Stimulated activated CD4-positive, alpha-beta T cell treated with anti-CD3 and anti-CD28 coated beads, TNF-alpha, amount 100 ng/mL, for 1 hour (primary cell): ENCODE measurements around the gene RHOBTB3.

Experiments
- DNase-seq, 3 donors: peaks; one replicate each; pipeline ENCODE4 v3.0.0-alpha.2; 2020; ENCODE audit warnings: low read depth in 3 of 3, low spot score in 1 of 3

The RHOBTB3 gene

GRCh38 chr5:95763941-95764340, 32.8 kb downstream of the RHOBTB3 start:
- no peak for DNase-seq

GRCh38 chr5:95768731-95769130, 37.6 kb downstream of the RHOBTB3 start:
- no peak for DNase-seq

- no peak for DNase-seq
These were observed 39.9 kb downstream of the RHOBTB3 start for GRCh38 chr5:95770830-95771708.

GRCh38 chr5:95771892-95772291, 40.8 kb downstream of the RHOBTB3 start:
- no peak for DNase-seq

- no peak for DNase-seq
These were observed 42.4 kb downstream of the RHOBTB3 start for GRCh38 chr5:95773335-95774059.

- DNase-seq = no peak
These were observed 46.3 kb downstream of the RHOBTB3 start for GRCh38 chr5:95777441-95777840.

- no peak for DNase-seq
These were observed 47.7 kb downstream of the RHOBTB3 start for GRCh38 chr5:95778713-95779436.

GRCh38 chr5:95779611-95780010, 48.5 kb downstream of the RHOBTB3 start:
- DNase-seq = no peak

- DNase-seq = no peak
These were observed 49.5 kb downstream of the RHOBTB3 start for GRCh38 chr5:95780597-95780996.

GRCh38 chr5:95781101-95781583, 50.0 kb downstream of the RHOBTB3 start:
- DNase-seq = peak; percentile 41 to 47 (median 45)

- no peak for DNase-seq
These were observed 51.0 kb downstream of the RHOBTB3 start for GRCh38 chr5:95782181-95782580.

- no peak for DNase-seq
These were observed 52.5 kb downstream of the RHOBTB3 start for GRCh38 chr5:95783661-95784060.

GRCh38 chr5:95784514-95785302, 53.6 kb downstream of the RHOBTB3 start:
- no peak for DNase-seq

GRCh38 chr5:95786821-95787418, 55.8 kb downstream of the RHOBTB3 start:
- no peak for DNase-seq

- no peak for DNase-seq
These were observed 57.4 kb downstream of the RHOBTB3 start for GRCh38 chr5:95788493-95788892.

GRCh38 chr5:95791751-95792150, 60.6 kb downstream of the RHOBTB3 start:
- no peak for DNase-seq

- DNase-seq = no peak
These were observed 63.0 kb downstream of the RHOBTB3 start for GRCh38 chr5:95794070-95794516.

GRCh38 chr5:95797301-95797700, 66.2 kb downstream of the RHOBTB3 start:
- DNase-seq = no peak

GRCh38 chr5:95798048-95798447, 66.9 kb downstream of the RHOBTB3 start:
- no peak for DNase-seq

GRCh38 chr5:95798545-95798944, 67.4 kb downstream of the RHOBTB3 start:
- DNase-seq = no peak
